HG03064 (cell line): ENCODE data around the gene ADGRB3.
"Not testable (repeated sequence)": the region's sequence is repeated elsewhere in the genome, so short reads cannot be mapped to it uniquely, and the experiment has no call there.

Experiments used
- ATAC-seq: cut with Tn5 transposase; IDR thresholded peaks from one replicate; pipeline ENCODE4 v1.9.1; 2021; ENCODE audit warnings: low read depth; ENCODE audit not compliant: unreplicated experiment

ADGRB3 gene

GRCh38 chr6:68774843-68775242 lies 139.8 kb downstream of the ADGRB3 start:
- ATAC-seq, result no peak

DNA sequence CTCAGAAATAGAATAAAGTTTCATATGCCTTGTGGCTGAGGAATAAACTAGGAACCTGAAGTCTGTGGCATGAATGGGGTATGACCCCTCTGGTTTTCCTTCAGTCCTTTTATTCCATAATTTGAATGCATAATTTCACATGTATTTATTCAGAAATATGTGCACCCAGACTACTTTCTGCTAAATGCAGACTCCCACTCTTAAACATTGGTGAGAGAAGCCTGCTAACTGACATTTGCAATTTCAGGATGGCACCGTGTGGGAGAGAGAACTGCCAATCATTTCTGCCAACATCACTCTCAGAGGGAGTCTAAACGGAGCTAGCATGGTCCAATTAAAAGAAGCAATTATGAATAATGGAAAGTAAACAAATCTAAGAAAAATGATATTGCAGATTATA lies 141.3 kb downstream of the ADGRB3 start:
- ATAC-seq, result no peak

GRCh38 chr6:68777956-68778355 lies 142.9 kb downstream of the ADGRB3 start:
- no peak for ATAC-seq

DNA sequence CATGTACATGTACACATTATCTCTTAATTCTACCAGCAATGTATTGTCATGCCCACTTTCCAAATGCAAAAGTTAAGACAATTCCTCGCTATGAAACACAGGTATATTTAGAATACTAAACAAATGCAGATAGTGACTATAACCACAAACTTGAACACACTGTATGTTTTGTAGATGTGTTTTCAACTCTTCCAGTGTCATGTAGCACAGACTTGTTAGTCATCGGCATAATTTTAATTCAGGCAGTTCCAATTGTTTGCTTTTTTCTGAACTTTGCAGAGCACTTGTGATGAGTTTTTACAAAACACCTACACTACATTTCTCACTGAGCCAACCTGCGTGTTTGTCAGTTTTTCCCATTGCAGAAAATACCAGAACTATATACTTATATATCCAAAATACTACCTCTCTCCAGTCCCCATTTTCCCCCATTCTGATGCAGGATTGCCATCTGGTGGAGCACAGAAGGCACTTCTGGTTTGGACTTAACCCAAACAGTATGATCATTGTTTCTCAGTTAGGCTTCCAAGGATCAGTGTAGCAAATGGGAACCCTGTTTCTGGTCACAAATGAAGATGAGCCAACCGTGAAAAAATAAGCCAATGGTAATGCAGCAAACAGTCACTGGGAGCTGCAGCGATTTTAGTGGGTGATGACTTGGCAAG lies 143.4 kb downstream of the ADGRB3 start:
- no peak for ATAC-seq

DNA sequence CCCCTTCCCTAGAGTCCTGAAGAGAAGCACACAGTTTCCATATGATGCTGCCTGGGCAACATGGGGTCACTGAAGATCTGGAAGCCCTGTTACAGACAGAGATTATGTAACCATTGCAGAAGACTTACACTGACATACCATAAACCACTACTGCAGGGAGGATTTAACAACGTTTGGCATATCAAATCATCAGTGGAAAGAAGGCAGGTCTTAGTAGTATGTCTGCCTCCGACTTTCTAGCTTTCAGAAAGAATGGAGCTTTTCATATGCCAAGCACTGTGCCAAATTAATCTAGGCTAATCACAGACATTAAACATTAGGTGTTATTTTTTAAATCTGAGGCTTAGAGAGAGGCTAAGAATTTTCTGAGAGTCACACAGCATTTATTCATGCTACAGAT lies 144.3 kb downstream of the ADGRB3 start:
- no peak for ATAC-seq

- ATAC-seq, result not testable (repeated sequence)
These were observed 155.0 kb downstream of the ADGRB3 start for GRCh38 chr6:68790128-68790527.

GRCh38 chr6:68814976-68815375 lies 179.9 kb downstream of the ADGRB3 start:
- not testable (repeated sequence) for ATAC-seq

- no peak for ATAC-seq
These were observed 191.4 kb downstream of the ADGRB3 start for GRCh38 chr6:68826501-68826900.

- ATAC-seq, result no peak
These were observed 199.5 kb downstream of the ADGRB3 start for GRCh38 chr6:68834551-68834950.

DNA sequence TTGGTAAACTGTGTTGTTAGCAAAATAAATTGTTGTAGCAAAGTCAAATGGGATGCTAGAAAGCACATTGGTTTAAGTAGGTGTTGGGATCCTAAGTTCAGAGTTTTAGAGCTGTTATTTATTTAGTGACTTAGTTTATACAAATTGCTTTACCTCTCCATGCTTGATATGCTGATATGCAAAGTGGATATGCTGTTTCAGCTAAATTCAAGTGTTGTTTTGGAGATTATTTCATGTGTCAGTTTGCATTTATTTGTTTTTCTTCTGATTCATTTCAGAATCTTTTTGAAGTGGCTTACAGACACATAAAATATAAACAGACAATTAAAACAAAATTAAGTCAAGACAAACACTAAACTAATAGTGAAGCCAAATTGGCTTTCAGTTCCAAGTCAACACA lies 203.5 kb downstream of the ADGRB3 start:
- no peak for ATAC-seq

- ATAC-seq, result no peak
These were observed 217.7 kb downstream of the ADGRB3 start for GRCh38 chr6:68852791-68853190.

DNA sequence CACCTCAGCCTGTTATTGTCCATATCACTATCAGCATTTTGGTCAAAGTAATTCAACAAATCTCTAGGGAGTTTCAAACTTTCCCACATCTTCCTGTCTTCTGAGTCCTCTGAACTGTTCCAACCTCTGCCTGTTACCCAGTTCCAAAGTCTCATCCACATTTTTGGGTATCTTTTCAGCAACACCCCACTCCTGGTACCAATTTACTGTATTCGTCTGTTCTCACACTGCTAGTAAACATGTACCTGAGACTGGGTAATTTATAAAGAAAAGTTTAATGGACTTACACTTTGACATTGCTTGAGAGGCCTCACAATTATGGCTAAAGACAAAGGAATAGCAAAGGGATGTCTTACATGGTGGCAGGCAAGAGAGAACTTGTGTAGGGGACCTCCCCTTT lies 224.2 kb downstream of the ADGRB3 start:
- no peak for ATAC-seq

- ATAC-seq, result no peak
These were observed 233.6 kb downstream of the ADGRB3 start for GRCh38 chr6:68868646-68869045.

DNA sequence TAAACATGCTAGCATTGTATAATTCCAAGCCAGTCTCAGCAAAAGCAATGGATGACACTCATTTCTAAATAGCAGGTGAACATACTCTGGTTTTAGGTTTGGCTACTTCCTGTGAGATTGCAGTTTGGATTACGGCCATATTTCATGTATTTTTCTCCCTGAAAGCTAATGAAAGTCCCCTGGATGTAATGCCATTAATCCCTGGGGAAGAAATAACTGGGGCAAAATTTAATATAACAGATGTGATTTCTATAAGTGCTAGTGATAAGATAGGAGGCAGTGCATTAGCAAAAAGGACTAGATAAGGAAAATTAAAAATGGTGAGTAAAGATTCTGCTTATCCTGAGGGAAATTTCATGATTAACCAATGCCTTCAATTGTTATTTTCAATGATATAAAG lies 238.2 kb downstream of the ADGRB3 start:
- ATAC-seq, result no peak

DNA sequence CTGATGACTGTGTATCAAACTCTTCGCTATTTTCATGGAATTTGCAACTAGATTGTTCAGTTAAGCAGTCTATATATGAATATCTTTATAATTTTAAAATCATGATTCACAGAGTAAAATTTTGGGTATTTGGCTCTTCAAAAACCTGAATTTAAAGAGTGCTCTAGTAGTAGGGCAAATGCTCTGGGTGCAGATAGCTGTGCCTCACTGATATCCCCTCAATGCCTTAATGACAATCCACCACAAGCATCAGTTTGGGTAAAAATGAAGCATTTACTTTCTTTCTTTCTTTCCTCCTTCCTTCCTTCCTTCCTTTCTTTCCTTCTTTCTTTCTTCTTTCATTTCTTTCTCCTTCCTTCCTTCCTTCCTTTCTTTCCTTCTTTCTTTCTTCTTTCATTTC lies 239.7 kb downstream of the ADGRB3 start:
- no peak for ATAC-seq

DNA sequence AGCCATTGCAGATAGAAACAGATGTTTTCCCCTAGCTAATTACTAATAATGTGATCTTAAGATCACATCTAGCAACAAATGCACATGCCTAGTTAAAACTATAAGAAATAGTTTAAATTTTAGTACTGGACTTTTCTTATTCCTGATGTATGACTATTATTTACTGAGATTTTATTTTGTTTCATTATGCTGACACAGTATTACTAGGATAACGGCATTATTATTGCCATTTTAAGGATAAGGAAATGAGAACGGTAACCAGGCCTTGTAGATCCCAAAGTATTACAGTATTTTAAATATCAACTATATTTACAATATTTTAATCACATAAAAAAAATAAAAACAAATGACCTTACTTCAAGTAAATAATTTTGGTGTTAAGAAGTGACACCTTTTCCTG lies 240.3 kb downstream of the ADGRB3 start:
- no peak for ATAC-seq

DNA sequence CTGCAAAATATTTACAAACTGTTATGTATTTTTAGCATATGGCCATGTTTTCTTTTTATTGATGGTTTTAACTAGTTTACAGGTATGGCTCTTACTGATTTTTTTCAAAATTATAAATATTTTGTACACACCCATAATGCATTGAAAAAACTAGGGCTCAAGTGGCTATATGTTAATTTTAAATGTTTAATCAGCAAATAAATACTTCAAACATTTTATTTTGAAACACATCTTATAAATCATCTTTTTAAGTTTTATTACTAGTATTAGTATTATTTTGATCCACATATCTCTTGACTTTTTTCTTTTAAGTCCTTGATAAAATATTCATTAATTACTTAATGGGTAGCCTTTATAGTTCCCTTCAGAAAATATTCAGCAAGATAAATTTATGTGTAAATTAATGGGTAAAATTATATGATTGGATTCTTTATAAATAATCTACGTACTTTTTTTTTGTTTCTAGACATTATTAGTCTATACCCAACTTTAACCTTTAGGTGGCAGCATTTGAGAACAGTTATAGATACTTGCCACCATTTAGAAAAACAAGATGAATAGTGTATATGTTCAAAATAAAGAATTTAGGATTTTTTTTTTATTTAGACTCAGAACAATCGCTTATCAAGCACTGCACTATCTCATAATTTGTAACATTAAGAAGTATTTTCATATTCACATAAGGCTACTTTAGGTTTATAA lies 241.9 kb downstream of the ADGRB3 start:
- no peak for ATAC-seq

GRCh38 chr6:68880050-68880813 lies 245.2 kb downstream of the ADGRB3 start:
- ATAC-seq, result no peak

GRCh38 chr6:68883325-68883724 lies 248.2 kb downstream of the ADGRB3 start:
- not testable (repeated sequence) for ATAC-seq

GRCh38 chr6:68891419-68891818 lies 256.3 kb downstream of the ADGRB3 start:
- ATAC-seq, result no peak

DNA sequence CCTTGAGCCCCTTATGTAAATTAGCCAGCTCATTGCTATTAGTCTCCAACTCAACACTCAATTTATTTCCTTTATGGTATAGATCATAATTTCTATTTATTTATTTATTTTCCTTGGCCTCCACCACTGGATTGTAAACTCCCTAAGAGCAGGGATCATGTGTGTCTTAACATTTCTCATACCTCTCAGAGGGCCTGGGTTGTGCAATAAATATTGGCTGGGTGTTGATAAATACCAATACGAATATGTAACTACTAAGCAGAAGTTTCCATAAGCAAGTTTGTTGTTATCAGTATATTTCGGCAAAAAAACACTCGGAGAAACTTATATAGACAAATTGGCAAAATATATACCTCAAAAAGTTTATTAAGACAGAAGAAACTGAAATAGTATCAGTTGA lies 257.4 kb downstream of the ADGRB3 start:
- ATAC-seq, result no peak

DNA sequence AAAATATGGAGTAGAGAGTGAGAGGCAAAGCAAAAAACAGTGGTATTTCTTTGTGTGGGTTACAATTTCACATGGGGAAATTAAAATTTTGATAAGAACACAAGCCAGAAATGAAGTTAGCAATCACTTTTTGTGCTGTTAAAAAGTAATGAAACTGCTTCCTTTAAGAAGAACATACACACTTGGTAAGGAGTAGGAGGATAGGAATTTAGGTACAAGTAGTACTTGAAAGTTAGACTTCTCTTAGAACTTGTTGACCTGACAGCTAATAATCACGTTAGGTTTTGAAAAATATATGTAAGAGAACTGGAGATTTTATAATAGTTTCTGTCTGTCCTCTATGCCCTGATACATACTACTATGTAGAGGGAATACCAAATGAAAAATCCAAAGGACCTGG lies 260.8 kb downstream of the ADGRB3 start:
- ATAC-seq, result no peak
